Activated CD8-positive, alpha-beta memory T cell treated with anti-CD3 and anti-CD28 coated beads for 4 hours (primary cell): ENCODE results near the gene ZNF627.
A peak's percentile ranks its signal among the peaks of the same experiment; 100 is the strongest.
"Not testable (repeated sequence)": the region's sequence is repeated elsewhere in the genome, so short reads cannot be mapped to it uniquely, and the experiment has no call there.

Source experiments
- DNase-seq, 2 donors: peaks; one replicate each; pipeline ENCODE4 v3.0.0-alpha.2; 2020; ENCODE audit warnings: low read depth in 2 of 2

Gene ZNF627

GRCh38 chr19:11624069-11624463 is 26.8 kb downstream of the ZNF627 start:
- DNase-seq: no peak

- no peak for DNase-seq
These were observed 29.0 kb downstream of the ZNF627 start for GRCh38 chr19:11626252-11626651.

- no peak for DNase-seq
These were observed 35.9 kb downstream of the ZNF627 start for GRCh38 chr19:11633223-11633622.

- DNase-seq: not testable (repeated sequence)
These were observed 36.9 kb downstream of the ZNF627 start for GRCh38 chr19:11634018-11634662.

- DNase-seq: no peak
These were observed 41.9 kb downstream of the ZNF627 start for GRCh38 chr19:11639245-11639601.

- DNase-seq: peak; percentile 66 to 74
These were observed 42.6 kb downstream of the ZNF627 start for GRCh38 chr19:11639602-11640471.

GRCh38 chr19:11641244-11641643 is 44.0 kb downstream of the ZNF627 start:
- no peak for DNase-seq

- DNase-seq: no peak
These were observed 45.6 kb downstream of the ZNF627 start for GRCh38 chr19:11642902-11643301.

GRCh38 chr19:11649941-11650340 is 52.7 kb downstream of the ZNF627 start:
- DNase-seq: no peak

GRCh38 chr19:11651062-11651461 is 53.8 kb downstream of the ZNF627 start:
- no peak for DNase-seq

- DNase-seq: no peak
These were observed 54.8 kb downstream of the ZNF627 start for GRCh38 chr19:11652056-11652455.

- no peak for DNase-seq
These were observed 55.2 kb downstream of the ZNF627 start for GRCh38 chr19:11652492-11652891.

- no peak for DNase-seq
These were observed 59.3 kb downstream of the ZNF627 start for GRCh38 chr19:11656535-11656934.

GRCh38 chr19:11657307-11657706 is 60.0 kb downstream of the ZNF627 start:
- DNase-seq: no peak

GRCh38 chr19:11658970-11659369 is 61.7 kb downstream of the ZNF627 start:
- DNase-seq: no peak

GRCh38 chr19:11659612-11660011 is 62.3 kb downstream of the ZNF627 start:
- DNase-seq: no peak

- no peak for DNase-seq
These were observed 65.0 kb downstream of the ZNF627 start for GRCh38 chr19:11662278-11662677.

GRCh38 chr19:11663181-11663591 is 65.9 kb downstream of the ZNF627 start:
- DNase-seq: no peak
